T47D (cell line): Measurements from ENCODE around the gene CELF3.
"Not testable (repeated sequence)": the region's sequence is repeated elsewhere in the genome, so short reads cannot be mapped to it uniquely, and the experiment has no call there.

Experiments
- DNase-seq, 2 experiments: peaks; one replicate each; pipeline versions ENCODE4 v3.0.0 to v3.0.0-alpha.2; 2011 to 2012; ENCODE audit warnings: low read depth in 1 of 2, low spot score in 1 of 2
- JUND ChIP-seq: IDR thresholded peaks from 2 replicates; pipeline ENCODE4 v1.6.1; 2012; ENCODE audit warnings: low read depth
- in situ Hi-C: cut with HindIII; loops from 2 replicates; pipeline ENCODE4 v1.10.0; 2016; ENCODE audit warnings: low sequenced_read_pairs, low pct_unique_long_range_greater_than_20kb

Gene CELF3

DNA sequence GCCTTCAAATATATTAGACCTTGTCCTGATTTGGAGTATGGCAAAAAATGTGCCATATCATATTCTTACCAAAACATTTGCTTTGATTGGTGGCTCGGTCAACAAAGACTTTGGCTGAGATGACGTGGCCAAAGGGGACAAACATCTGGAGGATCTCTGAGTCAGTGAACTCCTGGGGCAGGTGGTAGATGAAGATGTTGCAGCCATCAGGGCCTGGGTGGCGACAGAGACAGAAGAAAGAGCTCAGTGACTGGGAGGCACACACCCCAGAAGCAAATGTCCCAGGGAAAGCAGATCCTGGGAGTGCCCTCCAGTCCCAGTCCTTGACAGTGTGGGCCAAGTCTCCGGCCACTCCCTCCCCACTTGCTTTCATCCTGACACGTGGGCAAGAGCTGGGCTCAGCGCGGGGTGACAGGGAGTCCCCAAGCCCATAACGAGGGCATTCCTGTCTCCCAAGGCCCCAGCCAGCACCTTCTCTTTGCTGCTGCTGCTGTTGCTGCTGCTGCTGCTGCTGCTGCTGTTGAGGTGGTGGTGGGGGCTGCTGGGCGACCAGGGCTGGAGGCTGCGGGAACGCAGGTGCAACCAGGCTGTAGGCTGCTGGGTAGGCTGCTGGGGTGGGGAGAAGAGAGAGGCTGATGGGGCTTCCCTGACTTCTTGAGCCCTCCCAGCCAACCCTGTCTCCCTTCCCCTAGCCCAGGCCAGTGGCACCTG, 10.7 kb downstream of the CELF3 start:
- TF ChIP-seq JUND = no peak
- in situ Hi-C loops = no loop called here
- DNase-seq = peak in 1 of 2 experiments; percentile 28

GRCh38 chr1:151705146-151705545, 11.5 kb downstream of the CELF3 start:
- in situ Hi-C loops = no loop called here
- peak in 1 of 2 experiments; percentile 47 for DNase-seq
- TF ChIP-seq JUND = no peak

DNA sequence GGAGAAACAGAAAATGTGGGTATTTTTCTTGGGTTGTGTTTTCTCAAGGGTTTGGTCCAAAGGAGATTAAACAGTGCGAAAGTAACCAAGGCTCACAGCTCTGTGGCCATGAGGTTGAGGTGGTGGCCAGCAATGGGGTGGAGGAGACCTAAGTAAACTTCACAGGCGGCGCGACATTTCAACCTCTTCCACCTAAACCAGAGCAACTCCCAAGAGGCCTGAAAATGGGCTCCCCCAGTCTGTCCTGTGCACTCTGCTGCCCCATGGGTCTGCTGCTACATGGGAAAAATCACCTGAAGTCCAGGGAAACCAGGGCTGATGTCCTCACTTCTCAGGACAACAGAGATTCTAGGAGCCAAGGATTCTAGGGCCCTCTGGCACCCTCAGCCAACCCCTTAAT, 12.4 kb downstream of the CELF3 start:
- in situ Hi-C loops = no loop called here
- no peak for DNase-seq
- TF ChIP-seq JUND = no peak

- no peak for DNase-seq
- in situ Hi-C loops = no loop called here
- TF ChIP-seq JUND = no peak
These were observed 12.8 kb downstream of the CELF3 start for GRCh38 chr1:151703813-151704212.

- DNase-seq = no peak
- TF ChIP-seq JUND = no peak
- in situ Hi-C loops = no loop called here
These were observed 13.7 kb downstream of the CELF3 start for GRCh38 chr1:151702936-151703335.

GRCh38 chr1:151701515-151701914, 15.1 kb downstream of the CELF3 start:
- no peak for TF ChIP-seq JUND
- DNase-seq = no peak
- in situ Hi-C loops = no loop called here

DNA sequence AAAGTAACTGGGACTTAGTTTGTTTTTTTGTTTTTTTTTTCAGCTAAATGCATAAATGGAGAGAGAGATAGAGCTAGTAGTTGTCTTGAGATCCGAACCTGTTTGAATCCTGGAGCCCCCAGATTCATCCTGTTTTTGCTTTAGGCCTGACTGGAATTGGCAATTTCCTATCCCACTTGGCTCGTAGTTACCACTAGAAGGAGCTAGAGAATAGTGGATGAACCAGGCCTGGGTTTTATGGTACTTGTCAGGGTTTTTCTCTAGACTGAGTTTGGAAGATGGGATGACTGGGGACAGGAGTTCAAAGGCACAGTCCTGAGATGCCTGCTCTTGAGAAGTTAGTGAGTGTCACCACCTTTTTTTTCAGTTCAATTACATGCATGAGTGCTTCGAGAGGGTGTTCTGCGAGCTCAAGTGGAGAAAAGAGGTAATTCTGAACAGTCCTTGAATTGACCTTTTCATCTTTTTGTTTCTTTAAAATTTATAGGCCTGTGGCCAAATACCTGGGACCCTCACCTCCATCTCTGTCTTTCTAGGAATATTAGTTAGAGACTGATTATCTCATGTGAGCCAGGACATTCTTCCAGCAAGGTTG, 23.4 kb downstream of the CELF3 start:
- in situ Hi-C loops = no loop called here
- peak; percentile 71 to 82 for DNase-seq
- TF ChIP-seq JUND = no peak

- no peak for TF ChIP-seq JUND
- DNase-seq = no peak
- in situ Hi-C loops = no loop called here
These were observed 24.4 kb downstream of the CELF3 start for GRCh38 chr1:151692226-151692625.

- TF ChIP-seq JUND = no peak
- DNase-seq = no peak
- in situ Hi-C loops = no loop called here
These were observed 27.1 kb downstream of the CELF3 start for GRCh38 chr1:151689494-151689893.

- in situ Hi-C loops = no loop called here
These were observed 30.0 kb downstream of the CELF3 start for GRCh38 chr1:151686561-151686960.

DNA sequence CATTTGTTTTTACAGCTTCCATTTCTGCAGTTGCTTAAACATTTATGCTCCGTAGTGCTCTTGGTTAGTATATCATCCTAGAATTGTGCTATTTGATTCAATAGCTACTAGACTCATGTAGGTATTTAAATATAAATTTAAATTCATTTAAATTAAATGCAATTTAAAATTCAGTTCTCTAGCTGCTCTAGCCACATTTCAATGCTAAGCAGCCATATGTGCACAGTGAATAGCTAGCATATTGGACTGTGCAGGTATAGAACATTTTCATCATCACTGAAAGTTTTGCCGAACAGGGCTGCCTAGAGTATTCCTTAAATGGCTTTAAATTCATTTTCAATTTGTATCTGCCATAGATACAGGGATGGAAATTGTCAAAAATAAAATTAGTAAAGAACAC, 32.5 kb downstream of the CELF3 start:
- in situ Hi-C loops = no loop called here
- no peak for TF ChIP-seq JUND
- DNase-seq = no peak

More at GRCh38 chr1:151686561-151686960, 30.0 kb downstream of the CELF3 start:
- DNase-seq = no peak
- TF ChIP-seq JUND = no peak

DNA sequence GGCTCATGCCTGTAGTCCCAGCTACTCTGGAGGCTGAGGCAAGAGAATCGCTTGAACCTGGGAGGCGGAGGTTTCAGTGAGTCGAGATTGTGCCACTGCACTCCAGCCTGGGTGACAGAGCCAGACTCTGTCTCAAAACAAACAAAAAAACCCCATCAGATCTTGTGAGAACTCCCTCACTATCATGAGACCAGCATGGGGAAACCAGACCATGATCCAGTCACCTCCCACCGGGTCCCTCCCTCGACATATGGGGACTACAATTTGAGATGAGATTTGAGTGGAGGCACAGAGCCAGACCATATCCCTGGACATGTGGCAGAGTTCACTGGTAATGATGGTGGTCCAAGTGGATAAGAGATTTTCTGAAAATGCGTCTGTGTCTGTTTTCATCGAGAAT, 33.7 kb downstream of the CELF3 start:
- in situ Hi-C loops, DNase-seq: not testable (repeated sequence)

GRCh38 chr1:151681923-151682322, 34.7 kb downstream of the CELF3 start:
- TF ChIP-seq JUND = no peak
- in situ Hi-C loops = no loop called here
- DNase-seq = no peak

GRCh38 chr1:151680826-151681225, 35.8 kb downstream of the CELF3 start:
- no peak for DNase-seq
- TF ChIP-seq JUND = no peak
- in situ Hi-C loops = no loop called here
